HG03520 (cell line): ENCODE measurements around the gene SLBP.
"Not testable (repeated sequence)": the region's sequence is repeated elsewhere in the genome, so short reads cannot be mapped to it uniquely, and the experiment has no call there.

Experiments used
- ATAC-seq: cut with Tn5 transposase; IDR thresholded peaks from one replicate; pipeline ENCODE4 v1.9.1; 2021; ENCODE audit warnings: mild to moderate bottlenecking, moderate library complexity; ENCODE audit not compliant: unreplicated experiment

Gene SLBP

GRCh38 chr4:1714303-1715001 is 2.3 kb upstream of the SLBP start:
- ATAC-seq = no peak

GRCh38 chr4:1713003-1713851 is 1.1 kb upstream of the SLBP start:
- ATAC-seq = no peak

GRCh38 chr4:1711571-1712215 is 426 bp downstream of the SLBP start:
- peak; percentile 7 for ATAC-seq

- ATAC-seq = no peak
These were observed 1.0 kb downstream of the SLBP start for GRCh38 chr4:1711055-1711570.

GRCh38 chr4:1708581-1708980 is 3.5 kb downstream of the SLBP start:
- no peak for ATAC-seq

GRCh38 chr4:1706358-1706757 is 5.8 kb downstream of the SLBP start:
- no peak for ATAC-seq

GRCh38 chr4:1705732-1706131 is 6.4 kb downstream of the SLBP start:
- ATAC-seq = no peak

GRCh38 chr4:1703867-1704266 is 8.3 kb downstream of the SLBP start:
- no peak for ATAC-seq

GRCh38 chr4:1701671-1702070 is 10.4 kb downstream of the SLBP start:
- not testable (repeated sequence) for ATAC-seq

GRCh38 chr4:1695913-1696312 is 16.2 kb downstream of the SLBP start:
- no peak for ATAC-seq

GRCh38 chr4:1693131-1693896 is 18.8 kb downstream of the SLBP start:
- ATAC-seq = peak; percentile 68

GRCh38 chr4:1691737-1692373 is 20.3 kb downstream of the SLBP start:
- ATAC-seq = no peak

- no peak for ATAC-seq
These were observed 21.4 kb downstream of the SLBP start for GRCh38 chr4:1690698-1691097.

GRCh38 chr4:1686440-1687036 is 25.6 kb downstream of the SLBP start:
- no peak for ATAC-seq

GRCh38 chr4:1685235-1686150 is 26.6 kb downstream of the SLBP start:
- ATAC-seq = no peak

GRCh38 chr4:1684506-1685234 is 27.4 kb downstream of the SLBP start:
- ATAC-seq = no peak

GRCh38 chr4:1683736-1684505 is 28.2 kb downstream of the SLBP start, which contains the start of gene FAM53A:
FAM53A (minus strand) TSS chr4:1684313; CDS start chr4:1668741, 15,572 bp downstream.
- peak; percentile 82 for ATAC-seq
